ENCODE results near the gene CACNA1A.

DNA sequence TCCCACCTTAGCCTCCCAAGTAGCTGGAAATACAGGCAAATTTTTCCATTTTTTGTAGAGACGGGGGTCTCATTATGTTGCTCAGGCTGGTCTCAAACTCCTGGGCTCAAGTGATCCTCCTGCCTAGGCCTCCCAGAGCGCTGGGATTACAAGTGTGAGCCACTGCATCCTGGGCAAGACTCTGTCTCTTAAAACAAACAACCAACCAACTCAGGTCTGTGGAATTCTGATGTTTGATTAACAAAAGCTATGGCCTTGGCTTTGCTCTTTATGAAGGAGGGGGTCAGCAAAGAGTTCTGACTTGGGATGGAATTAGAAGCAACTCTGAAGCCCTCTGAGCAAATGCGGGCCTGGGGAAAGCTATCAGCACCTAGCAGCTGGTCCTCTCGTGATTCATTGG lies 238.4 kb downstream of the CACNA1A start:
- TF ChIP-seq, protein P1, sequence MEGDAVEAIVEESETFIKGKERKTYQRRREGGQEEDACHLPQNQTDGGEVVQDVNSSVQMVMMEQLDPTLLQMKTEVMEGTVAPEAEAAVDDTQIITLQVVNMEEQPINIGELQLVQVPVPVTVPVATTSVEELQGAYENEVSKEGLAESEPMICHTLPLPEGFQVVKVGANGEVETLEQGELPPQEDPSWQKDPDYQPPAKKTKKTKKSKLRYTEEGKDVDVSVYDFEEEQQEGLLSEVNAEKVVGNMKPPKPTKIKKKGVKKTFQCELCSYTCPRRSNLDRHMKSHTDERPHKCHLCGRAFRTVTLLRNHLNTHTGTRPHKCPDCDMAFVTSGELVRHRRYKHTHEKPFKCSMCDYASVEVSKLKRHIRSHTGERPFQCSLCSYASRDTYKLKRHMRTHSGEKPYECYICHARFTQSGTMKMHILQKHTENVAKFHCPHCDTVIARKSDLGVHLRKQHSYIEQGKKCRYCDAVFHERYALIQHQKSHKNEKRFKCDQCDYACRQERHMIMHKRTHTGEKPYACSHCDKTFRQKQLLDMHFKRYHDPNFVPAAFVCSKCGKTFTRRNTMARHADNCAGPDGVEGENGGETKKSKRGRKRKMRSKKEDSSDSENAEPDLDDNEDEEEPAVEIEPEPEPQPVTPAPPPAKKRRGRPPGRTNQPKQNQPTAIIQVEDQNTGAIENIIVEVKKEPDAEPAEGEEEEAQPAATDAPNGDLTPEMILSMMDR (IDR thresholded peaks at IDR 0.05): no peak
- no peak for TF ChIP-seq POLR2A (IDR thresholded peaks at IDR 0.05)
